K562 (cell line): ENCODE data around the gene CCDC192.

Experiments
- CHD4 ChIP-seq: fragments of 200-600 bp; sonication (generic); IDR thresholded peaks from 3 replicates; pipeline ENCODE4 v1.6.1; 2012; ENCODE audit warnings: low read depth, mild to moderate bottlenecking, mixed read lengths, low read length, inconsistent platforms; ENCODE audit not compliant: insufficient read depth, insufficient replicate concordance, poor library complexity, severe bottlenecking
- CTCF ChIP-seq, 3 experiments: IDR thresholded peaks in 2 of 3; conservative IDR thresholded peaks in 1 of 3; 2 replicates each; pipeline ENCODE4 v1.5.1; 2011 to 2012; ENCODE audit warnings: low read length in 3 of 3, mild to moderate bottlenecking in 3 of 3, control low read depth in 2 of 3, improper control_type of control experiment in 1 of 3, inconsistent platforms in 1 of 3, low read depth in 1 of 3, mixed read lengths in 1 of 3, moderate library complexity in 1 of 3; ENCODE audit not compliant: insufficient read depth in 2 of 3
- EZH2 ChIP-seq: IDR thresholded peaks from 2 replicates; pipeline ENCODE4 v1.6.1; 2012; ENCODE audit warnings: low read depth, mild to moderate bottlenecking, inconsistent platforms, low read length, borderline replicate concordance
- FOXJ2 ChIP-seq: fragments of 200-800 bp; sonication (Bioruptor generic); IDR thresholded peaks from 2 replicates; pipeline ENCODE4 v1.6.1; 2016; ENCODE audit warnings: missing genetic modification characterization, missing compliant biosample characterization
- HDAC1 ChIP-seq, 2 experiments: fragments of 450-650 bp; IDR thresholded peaks; 2 replicates each; pipeline ENCODE4 v1.6.1; 2016 to 2017; ENCODE audit warnings: inconsistent platforms in 1 of 2, mild to moderate bottlenecking in 1 of 2, moderate library complexity in 1 of 2
- HDAC8 ChIP-seq: fragments of 450-650 bp; IDR thresholded peaks from 2 replicates; pipeline ENCODE4 v1.6.1; 2016; ENCODE audit warnings: mild to moderate bottlenecking, missing genetic modification characterization, moderate library complexity, missing compliant biosample characterization
- JUND ChIP-seq, 2 experiments: IDR thresholded peaks; 2 replicates in 1 of 2; 3 replicates in 1 of 2; pipeline ENCODE4 v1.6.1; 2011; ENCODE audit warnings: borderline replicate concordance in 2 of 2, low read depth in 2 of 2, low read length in 2 of 2, improper control_type of control experiment in 1 of 2, missing biosample characterization in 1 of 2, missing genetic modification characterization in 1 of 2, missing genetic modification reagents in 1 of 2
- MLX ChIP-seq, 2 experiments: fragments of 450-650 bp in 1 of 2; sonication (generic) in 1 of 2; formaldehyde crosslinking; conservative IDR thresholded peaks; 2 replicates each; pipeline versions ENCODE4 v1.4.0 to v1.8.1; 2020 to 2022; ENCODE audit warnings: mild to moderate bottlenecking in 1 of 2, missing genetic modification reagents in 1 of 2
- POLR2AphosphoS2 ChIP-seq: IDR thresholded peaks from 2 replicates; pipeline ENCODE4 v1.6.1; 2012; ENCODE audit warnings: low read length, improper control_type of control experiment
- TFAP4 ChIP-seq: sonication (generic); formaldehyde crosslinking; IDR thresholded peaks from 2 replicates; pipeline ENCODE4 v1.8.0; 2022; ENCODE audit warnings: missing genetic modification reagents, mild to moderate bottlenecking, moderate library complexity, borderline replicate concordance
- ZBTB33 ChIP-seq: sonication (generic); formaldehyde crosslinking; IDR thresholded peaks from 2 replicates; pipeline ENCODE4 v1.8.1; 2023; ENCODE audit warnings: mild to moderate bottlenecking, missing genetic modification reagents
- ZKSCAN1 ChIP-seq: fragments of 150-350 bp; IDR thresholded peaks from 2 replicates; pipeline ENCODE4 v1.6.1; 2016; ENCODE audit warnings: low read depth, low read length
- ZNF124 ChIP-seq: sonication (generic); formaldehyde crosslinking; IDR thresholded peaks from 2 replicates; pipeline ENCODE4 v1.8.1; 2022; ENCODE audit warnings: missing genetic modification reagents

- TF ChIP-seq ZNF124 (CRISPR knock-in tag) (no peak), FOXJ2 (tag) (no peak), CHD4 (no peak), POLR2AphosphoS2 (no peak), CTCF (IDR thresholded peaks at IDR 0.05 in 2 of 3, conservative IDR thresholded peaks at IDR 0.05 in 1 of 3; ENCODE audit: insufficient read depth in 2 of 3, low read depth in 1 of 3, low read length in 3 of 3) (no peak), HDAC8 (tag) (no peak), EZH2 (no peak), ZKSCAN1 (no peak), ZBTB33 (no peak), JUND (IDR thresholded peaks at IDR 0.05; ENCODE audit: borderline replicate concordance, low read depth, low read length) (no peak), JUND (tag; IDR thresholded peaks at IDR 0.05; ENCODE audit: borderline replicate concordance, low read depth, low read length) (no peak), TFAP4 (CRISPR knock-in tag) (no peak), MLX (CRISPR knock-in tag; conservative IDR thresholded peaks at IDR 0.05) (no peak), HDAC1 (IDR thresholded peaks at IDR 0.05) (no peak)
Measured at GRCh38 chr5:127725673-127726072, 22.5 kb downstream of the CCDC192 start.
